Activated CD8-positive, alpha-beta memory T cell treated with anti-CD3 and anti-CD28 coated beads, Interleukin-2, amount 10 ng/mL, durations not matched to agents 7 days and 5 days (primary cell): ENCODE results near the gene CLEC4A. TPM values are rescaled to one million over a fixed set of nuclear protein-coding genes. Genes with fewer than 3 reads are reported as not detected.

ENCODE experiments used
- total RNA-seq, 2 experiments: library from RNA; stranded (reverse); gene quantifications; one replicate each; pipeline ENCODE4 v1.2.3, GENCODE V29; 2021

Gene CLEC4A
- total RNA-seq, 2 experiments from 2014 or later, result 0.19 to 0.79 TPM

Other genes with a start within 250 kb of the CLEC4A start
- 100 to 1,000 TPM; 193 to 290 TPM for gene SLC2A3, start 187.4 kb upstream of the CLEC4A start, total RNA-seq
- gene FOXJ2, start 90.9 kb upstream of the CLEC4A start, total RNA-seq, result 10 to 100 TPM; 17.9 to 18.1 TPM
- gene C3AR1, start 57.3 kb upstream of the CLEC4A start, total RNA-seq, result 10 to 100 TPM in 1 of 2 experiments, 1 to 10 TPM in 1; 9.3 to 10.7 TPM
- 10 to 100 TPM; 32.4 to 40.5 TPM for gene NECAP1, start 41.3 kb upstream of the CLEC4A start, total RNA-seq
- not detected for gene ZNF705A, start 33.4 kb downstream of the CLEC4A start, total RNA-seq
- under 1 TPM in 1 of 2 experiments, not detected in 1; 0.14 TPM for gene FAM90A1, start 104.0 kb downstream of the CLEC4A start, total RNA-seq